ENCODE results near the gene ZDHHC3.

Gene ZDHHC3

GRCh38 chr3:44893097-44893496, 82.9 kb downstream of the ZDHHC3 start:
- no peak for DNase-seq (ENCODE audit: low read depth)

- DNase-seq (ENCODE audit: low read depth) = no peak
These were observed 83.3 kb downstream of the ZDHHC3 start for GRCh38 chr3:44892689-44893088.

GRCh38 chr3:44890852-44891251, 85.1 kb downstream of the ZDHHC3 start:
- no peak for DNase-seq (ENCODE audit: low read depth)

GRCh38 chr3:44890258-44890657, 85.7 kb downstream of the ZDHHC3 start:
- DNase-seq (ENCODE audit: low read depth) = no peak

GRCh38 chr3:44887101-44887500, 88.9 kb downstream of the ZDHHC3 start:
- no peak for DNase-seq (ENCODE audit: low read depth)

- DNase-seq (ENCODE audit: low read depth) = no peak
These were observed 89.4 kb downstream of the ZDHHC3 start for GRCh38 chr3:44886561-44886960.

- DNase-seq (ENCODE audit: low read depth) = no peak
These were observed 90.4 kb downstream of the ZDHHC3 start for GRCh38 chr3:44885618-44886017.

- DNase-seq (ENCODE audit: low read depth) = no peak
These were observed 92.0 kb downstream of the ZDHHC3 start for GRCh38 chr3:44883999-44884431.

GRCh38 chr3:44883213-44883955, 92.6 kb downstream of the ZDHHC3 start:
- DNase-seq (ENCODE audit: low read depth) = no peak

- no peak for DNase-seq (ENCODE audit: low read depth)
These were observed 95.7 kb downstream of the ZDHHC3 start for GRCh38 chr3:44880284-44880683.

- no peak for DNase-seq (ENCODE audit: low read depth)
These were observed 98.6 kb downstream of the ZDHHC3 start for GRCh38 chr3:44877333-44877732.

- DNase-seq (ENCODE audit: low read depth) = no peak
These were observed 100.4 kb downstream of the ZDHHC3 start for GRCh38 chr3:44875596-44875995.
